HCT116 (cell line): Measurements from ENCODE around the gene NAPA. TPM values are rescaled to one million over a fixed set of nuclear protein-coding genes. Genes with fewer than 3 reads are reported as not detected.

Experiments
- ATAC-seq: fragments of 200-7000 bp; cut with Tn5 transposase; 2 replicates; pipeline ENCODE4 v1.9.1; 2020; ENCODE audit warnings: mild to moderate bottlenecking, moderate library complexity
- BruUV-seq: library from RNA; stranded (reverse); fragments of 400-500 nt; replicated peaks from 2 replicates; lab custom pipeline; 2021; lab: Mats Ljungman, UMichigan
- CTCF ChIA-PET: fragments of 300-600 bp; sonication (Branson Sonifier 250); formaldehyde crosslinking; loops from one replicate; lab custom pipeline; 2021; ENCODE audit warnings: antibody characterized with exemption; lab: Charles Lee
- POLR2A ChIA-PET: fragments of 300-600, 350-600 bp; sonication (Branson Sonifier 250); formaldehyde crosslinking; loops from one replicate; lab custom pipeline; 2021; ENCODE audit warnings: antibody characterized with exemption; lab: Charles Lee
- RAD21 ChIA-PET, 2 experiments: fragments of 300-600 bp; sonication (Branson Sonifier 250); formaldehyde crosslinking; loops; one replicate each; lab custom pipeline; 2023; ENCODE audit warnings: low total read pairs in 2 of 2; ENCODE audit not compliant: uncharacterized antibody in 2 of 2, unreplicated experiment in 2 of 2, low non-redundant PET in 1 of 2; lab: Charles Lee
- DNase-seq: peaks from one replicate; pipeline ENCODE4 v3.0.0-alpha.2; 2010; ENCODE audit warnings: low read depth, low spot score
- H2AFZ ChIP-seq: fragments of 200-600 bp; shearing (Covaris generic), sonication (generic); 2 replicates; pipeline ENCODE4 v1.6.1; 2017; ENCODE audit warnings: low read depth, mixed run types, mixed read lengths, antibody characterized with exemption, low read length; ENCODE audit not compliant: poor library complexity, severe bottlenecking
- H3K27ac ChIP-seq: 2 replicates; pipeline ENCODE4 v1.5.1; 2012; ENCODE audit warnings: low read depth, low read length
- H3K27me3 ChIP-seq: fragments of 200-600 bp; sonication (generic); 2 replicates; pipeline ENCODE4 v1.6.1; 2016; ENCODE audit warnings: mixed run types, low read length, mixed read lengths; ENCODE audit not compliant: insufficient read depth
- H3K36me3 ChIP-seq, 2 experiments: fragments of 200-500 bp in 1 of 2; fragments of 200-600 bp in 1 of 2; sonication (Bioruptor generic) in 1 of 2; sonication (generic) in 1 of 2; 2 replicates each; pipeline versions ENCODE4 v1.5.1 to v1.6.1; 2014 to 2016; ENCODE audit warnings: low read length in 2 of 2, inconsistent platforms in 1 of 2, mixed read lengths in 1 of 2, mixed run types in 1 of 2; ENCODE audit not compliant: insufficient read depth in 2 of 2, control insufficient read depth in 1 of 2
- H3K4me1 ChIP-seq, 2 experiments: fragments of 200-600 bp in 1 of 2; sonication (generic) in 1 of 2; 2 replicates each; pipeline versions ENCODE4 v1.5.1 to v1.6.1; 2012 to 2017; ENCODE audit warnings: low read length in 2 of 2, inconsistent platforms in 1 of 2, mild to moderate bottlenecking in 1 of 2, mixed read lengths in 1 of 2, mixed run types in 1 of 2, moderate library complexity in 1 of 2; ENCODE audit not compliant: insufficient read depth in 2 of 2, control insufficient read depth in 1 of 2
- H3K4me2 ChIP-seq: fragments of 200-600 bp; sonication (generic); 2 replicates; pipeline ENCODE4 v1.6.1; 2017; ENCODE audit warnings: mixed run types, low read length, mixed read lengths
- H3K4me3 ChIP-seq, 2 experiments: fragments of 200-600 bp in 1 of 2; sonication (generic) in 1 of 2; replicated peaks in 1 of 2; 2 replicates each; pipeline ENCODE4 v1.5.1; 2011 to 2016; ENCODE audit warnings: low read length in 2 of 2, control low read depth in 1 of 2, low read depth in 1 of 2, mild to moderate bottlenecking in 1 of 2, mixed read lengths in 1 of 2, mixed run types in 1 of 2
- H3K79me2 ChIP-seq: fragments of 200-600 bp; sonication (generic); 2 replicates; pipeline ENCODE4 v1.6.1; 2017; ENCODE audit warnings: mild to moderate bottlenecking, mixed run types, low read length, moderate library complexity, mixed read lengths; ENCODE audit not compliant: insufficient read depth
- H3K9ac ChIP-seq: fragments of 200-600 bp; sonication (generic); 2 replicates; pipeline ENCODE4 v1.6.1; 2016; ENCODE audit warnings: low read length, mixed read lengths
- H3K9me2 ChIP-seq: fragments of 200-600 bp; sonication (generic), shearing (Covaris generic); 2 replicates; pipeline ENCODE4 v1.6.1; 2017; ENCODE audit warnings: mixed run types, mild to moderate bottlenecking, moderate library complexity; ENCODE audit not compliant: insufficient read depth
- H3K9me3 ChIP-seq, 2 experiments: fragments of 200-500 bp in 1 of 2; fragments of 200-600 bp in 1 of 2; sonication (Bioruptor generic) in 1 of 2; sonication (generic) in 1 of 2; 2 replicates each; pipeline ENCODE4 v1.6.1; 2014 to 2017; ENCODE audit warnings: low read length in 2 of 2, mixed read lengths in 2 of 2, inconsistent platforms in 1 of 2, low read depth in 1 of 2, mild to moderate bottlenecking in 1 of 2, mixed run types in 1 of 2, moderate library complexity in 1 of 2; ENCODE audit not compliant: control insufficient read depth in 1 of 2, insufficient read depth in 1 of 2
- H4K20me1 ChIP-seq: fragments of 200-600 bp; sonication (generic), shearing (Covaris generic); 2 replicates; pipeline ENCODE4 v1.6.1; 2017; ENCODE audit warnings: mixed run types, mild to moderate bottlenecking, moderate library complexity; ENCODE audit not compliant: insufficient read depth
- CBX3 ChIP-seq: IDR thresholded peaks from 2 replicates; pipeline ENCODE4 v1.6.1; 2012; ENCODE audit warnings: low read depth
- CEBPB ChIP-seq: IDR thresholded peaks from 2 replicates; pipeline ENCODE4 v1.6.1; 2012; ENCODE audit warnings: low read depth
- CTCF ChIP-seq, 3 experiments: fragments of 200-600 bp in 1 of 3; sonication (generic) in 1 of 3; IDR thresholded peaks in 2 of 3; conservative IDR thresholded peaks in 1 of 3; 2 replicates each; pipeline ENCODE4 v1.5.1; 2012 to 2017; ENCODE audit warnings: low read depth in 2 of 3, low read length in 2 of 3, antibody characterized with exemption in 1 of 3, borderline replicate concordance in 1 of 3, control low read depth in 1 of 3, mild to moderate bottlenecking in 1 of 3, mixed read lengths in 1 of 3, mixed run types in 1 of 3, moderate library complexity in 1 of 3; ENCODE audit not compliant: insufficient read depth in 1 of 3
- EGR1 ChIP-seq: IDR thresholded peaks from 2 replicates; pipeline ENCODE4 v1.6.1; 2012; ENCODE audit warnings: low read depth
- EZH2 ChIP-seq: fragments of 200-600 bp; sonication (generic); IDR thresholded peaks from 2 replicates; pipeline ENCODE4 v1.6.1; 2017; ENCODE audit warnings: antibody characterized with exemption, mixed run types
- FOSL1 ChIP-seq: IDR thresholded peaks from 2 replicates; pipeline ENCODE4 v1.6.1; 2012; ENCODE audit warnings: low read depth
- MAX ChIP-seq: IDR thresholded peaks from 2 replicates; pipeline ENCODE4 v1.6.1; 2012
- POLR2A ChIP-seq: IDR thresholded peaks from 2 replicates; pipeline ENCODE4 v1.7.0; 2011; ENCODE audit warnings: borderline replicate concordance; ENCODE audit not compliant: insufficient read depth, insufficient read length; ENCODE audit errors: extremely low read depth
- POLR2AphosphoS5 ChIP-seq: IDR thresholded peaks from 2 replicates; pipeline ENCODE4 v1.6.1; 2011; ENCODE audit warnings: mild to moderate bottlenecking, low read depth, low read length, moderate library complexity
- SIN3A ChIP-seq: IDR thresholded peaks from 2 replicates; pipeline ENCODE4 v1.6.1; 2012; ENCODE audit warnings: low read depth
- SP1 ChIP-seq: IDR thresholded peaks from 2 replicates; pipeline ENCODE4 v1.6.1; 2012; ENCODE audit warnings: low read depth
- SRF ChIP-seq: IDR thresholded peaks from 2 replicates; pipeline ENCODE4 v1.6.1; 2012; ENCODE audit warnings: low read depth
- YY1 ChIP-seq: IDR thresholded peaks from 2 replicates; pipeline ENCODE4 v1.6.1; 2011; ENCODE audit warnings: low read length, low read depth, moderate library complexity, mild to moderate bottlenecking; ENCODE audit not compliant: insufficient replicate concordance; ENCODE audit errors: extremely low read depth
- ZFX ChIP-seq: fragments of 450-650 bp; IDR thresholded peaks from 2 replicates; pipeline ENCODE4 v1.6.1; 2017
- intact Hi-C: fragments of 100-400 bp; cut with micrococcal nuclease; formaldehyde crosslinking; loops from 2 replicates; pipeline ENCODE4 v1.10.0; 2022
- total RNA-seq: library from RNA; stranded (reverse); gene quantifications from one replicate; pipeline ENCODE4 v1.2.1, GENCODE V29; 2021; ENCODE audit not compliant: unreplicated experiment

NAPA gene
- total RNA-seq, 1 experiment from 2014 or later: 58.8 TPM

GRCh38 chr19:47485210-47485609 lies 29.7 kb downstream of the NAPA start:
- H3K79me2 ChIP-seq: no peaks in the 10 kb centered on the region
- peaks cover 0 to 2% of the 10 kb centered on the region in 2 experiments; a peak in 1 of 4 replicates for H3K36me3 ChIP-seq
- ChIA-PET CTCF (interaction anchor here (2.1 kb wide), 1 partner anchor 30 kb away, joined by 9 read pairs; the partner anchor contains the start of gene NAPA), POLR2A (interaction anchor here (1.2 to 2.3 kb wide), 2 partner anchors 10 to 116 kb away, joined by 5 to 10 read pairs; no protein-coding TSS in a partner anchor), RAD21 (no interaction called here)
- ATAC-seq (no peak), DNase-seq (no peak)
- TF ChIP-seq POLR2A: no peak
- no peak for TF ChIP-seq CEBPB
- TF ChIP-seq SP1: no peak
- no peak for TF ChIP-seq MAX
- H3K4me1 ChIP-seq: peaks cover 6 to 21% of the 10 kb centered on the region in 2 experiments; a peak in 2 of 4 replicates
- BruUV-seq: no TSS peak
- H3K9me3 ChIP-seq: no peaks in the 10 kb centered on the region
- H4K20me1 ChIP-seq: no peaks in the 10 kb centered on the region
- no peaks in the 10 kb centered on the region for H3K9me2 ChIP-seq
- peak overlapping the region; percentile 82 for H3K9ac ChIP-seq
- H3K27me3 ChIP-seq: no peaks in the 10 kb centered on the region
- H3K4me3 ChIP-seq: peak overlapping the region; percentile 71 to 92
- H2AFZ ChIP-seq: no peak overlapping the region
- peak overlapping the region; percentile 78; the same call in 1 of the 2 replicates for H3K27ac ChIP-seq
- intact Hi-C loops: no loop called here
- H3K4me2 ChIP-seq: peak overlapping the region; percentile 74

GRCh38 chr19:47483800-47484690 lies 30.8 kb downstream of the NAPA start, which contains the start of gene KPTN:
Gene KPTN, minus strand, starts transcription at chr19:47484219. Its CDS starts 59 bp downstream, at chr19:47484160.
- DNase-seq (peak; percentile 86), ATAC-seq (peak; percentile 83)
- intact Hi-C loops: loop anchor here (5.0 kb wide), 1 partner anchor 37 kb away; no protein-coding TSS in a partner anchor
- Histone ChIP-seq H3K27ac (peak within 1 kb of the TSS; percentile 78), H3K36me3 (no peaks in the 10 kb centered on the region; a peak in 1 of 4 replicates), H3K27me3 (no peaks in the 10 kb centered on the region), H3K4me2 (peak within 1 kb of the TSS; percentile 74), H2AFZ (no peak within 1 kb of the TSS), H3K4me1 (peaks cover 6 to 18% of the 10 kb centered on the region in 2 experiments; a peak in 2 of 4 replicates), H3K9me3 (no peaks in the 10 kb centered on the region), H3K4me3 (peak within 1 kb of the TSS; percentile 71 to 92), H3K9ac (peak within 1 kb of the TSS; percentile 82), H4K20me1 (no peaks in the 10 kb centered on the region), H3K9me2 (no peaks in the 10 kb centered on the region), H3K79me2 (no peaks in the 10 kb centered on the region)
- BruUV-seq: TSS peak; percentile 88
- ChIA-PET CTCF (interaction anchor here (0.7 to 2.6 kb wide), 11 partner anchors 10 to 223 kb away, joined by 3 to 27 read pairs (median 5); partner anchors contain the start of genes DHX34 and NAPA), RAD21 (interaction anchor here (1.0 to 1.6 kb wide), 5 partner anchors 37 to 56 kb away, joined by 3 to 5 read pairs (median 4); no protein-coding TSS in a partner anchor), POLR2A (interaction anchor here (0.8 to 2.3 kb wide), 6 partner anchors 11 to 283 kb away, joined by 3 to 10 read pairs (median 3); no protein-coding TSS in a partner anchor)
- TF ChIP-seq SIN3A (no peak), EZH2 (no peak), CTCF (IDR thresholded peaks at IDR 0.05 in 2 of 3, conservative IDR thresholded peaks at IDR 0.05 in 1 of 3; ENCODE audit: borderline replicate concordance in 1 of 3, insufficient read depth in 1 of 3, low read depth in 2 of 3, low read length in 2 of 3) (peak; percentile 68 to 96 (median 92); a peak in 5 of 6 replicates), CEBPB (no peak), POLR2AphosphoS5 (peak; percentile 73), MAX (0 out of 2 replicates have a peak, but pooled peaks have one; percentile 38), YY1 (peak; percentile 99), ZFX (peak; percentile 44; the same call in 1 of the 2 replicates), EGR1 (0 out of 2 replicates have a peak, but pooled peaks have one; percentile 37), SRF (peak; percentile 91), FOSL1 (no peak), CBX3 (peak; percentile 68; the same call in 1 of the 2 replicates)
